GM15510 (cell line): ENCODE results near the gene PDZD8.

Experiments
- POLR2A ChIP-seq: IDR thresholded peaks from 3 replicates; pipeline ENCODE4 v1.6.1; 2011; ENCODE audit warnings: borderline replicate concordance; ENCODE audit not compliant: insufficient read length; ENCODE audit errors: extremely low read depth

Gene PDZD8

GRCh38 chr10:117408436-117409384, 33.5 kb upstream of the PDZD8 start:
- TF ChIP-seq POLR2A = no peak

- TF ChIP-seq POLR2A = no peak
These were observed 30.5 kb upstream of the PDZD8 start for GRCh38 chr10:117405730-117406129.

GRCh38 chr10:117400329-117400728, 25.1 kb upstream of the PDZD8 start:
- no peak for TF ChIP-seq POLR2A

- no peak for TF ChIP-seq POLR2A
These were observed 24.3 kb upstream of the PDZD8 start for GRCh38 chr10:117399341-117400196.

GRCh38 chr10:117398029-117398428, 22.8 kb upstream of the PDZD8 start:
- TF ChIP-seq POLR2A = no peak

- TF ChIP-seq POLR2A = no peak
These were observed 16.4 kb upstream of the PDZD8 start for GRCh38 chr10:117391436-117392205.

- TF ChIP-seq POLR2A = no peak
These were observed 15.2 kb upstream of the PDZD8 start for GRCh38 chr10:117390420-117390819.

GRCh38 chr10:117386805-117387204, 11.6 kb upstream of the PDZD8 start:
- TF ChIP-seq POLR2A = no peak

GRCh38 chr10:117382861-117383260, 7.6 kb upstream of the PDZD8 start:
- no peak for TF ChIP-seq POLR2A

GRCh38 chr10:117374506-117375359, 507 bp downstream of the PDZD8 start:
- TF ChIP-seq POLR2A = no peak

- no peak for TF ChIP-seq POLR2A
These were observed 1.3 kb downstream of the PDZD8 start for GRCh38 chr10:117373823-117374505.

GRCh38 chr10:117370205-117370604, 5.0 kb downstream of the PDZD8 start:
- TF ChIP-seq POLR2A = no peak

- TF ChIP-seq POLR2A = no peak
These were observed 7.5 kb downstream of the PDZD8 start for GRCh38 chr10:117367718-117368117.
